NCI-H446 treated with DMSO at 0.1 percent for 48 hours (cell line): Measurements from ENCODE around the gene ACOXL.

Source experiments
- DNase-seq: peaks from one replicate; lab custom pipeline; 2025; lab: John Stamatoyannopoulos, UW

ACOXL gene

GRCh38 chr2:111164078-111164477 lies 431.7 kb downstream of the ACOXL start:
- no peak for DNase-seq

GRCh38 chr2:111165084-111165483 lies 432.7 kb downstream of the ACOXL start:
- no peak for DNase-seq

GRCh38 chr2:111166115-111166514 lies 433.7 kb downstream of the ACOXL start:
- no peak for DNase-seq

GRCh38 chr2:111167076-111167862 lies 434.9 kb downstream of the ACOXL start:
- no peak for DNase-seq

- no peak for DNase-seq
Observed at GRCh38 chr2:111167863-111168162, 435.4 kb downstream of the ACOXL start.
